Measurements from ENCODE around the gene CD82. TPM values are rescaled to one million over a fixed set of nuclear protein-coding genes. Genes with fewer than 3 reads are reported as not detected.

The CD82 gene
- total RNA-seq, 2 experiments from 2014 or later = 243 to 277 TPM

GRCh38 chr11:44526438-44526837 is 39.0 kb upstream of the CD82 start:
- Mint-ChIP-seq H3K27ac (no peak overlapping the region), H3K4me1 (ENCODE audit: low read depth) (peaks cover 36% of the 10 kb centered on the region), H3K4me3 (no peak overlapping the region), H3K9me3 (no peaks in the 10 kb centered on the region), H3K27me3 (peaks cover 11% of the 10 kb centered on the region), H3K36me3 (no peaks in the 10 kb centered on the region)
- CTCF ChIA-PET = interaction anchor here (0.7 kb wide), 1 partner anchor 10 kb away, joined by 3 read pairs; no protein-coding TSS in a partner anchor
- intact Hi-C loops (cut with micrococcal nuclease) = no loop called here
- POLR2A ChIA-PET = no interaction called here
- DNase-seq = no peak

GRCh38 chr11:44527476-44527875 is 38.0 kb upstream of the CD82 start:
- intact Hi-C loops (cut with micrococcal nuclease) = no loop called here
- peaks cover 11% of the 10 kb centered on the region for H3K27me3 Mint-ChIP-seq
- CTCF ChIA-PET = interaction anchor here (0.7 kb wide), 1 partner anchor 9 kb away, joined by 3 read pairs; no protein-coding TSS in a partner anchor
- no peaks in the 10 kb centered on the region for H3K9me3 Mint-ChIP-seq
- no peak overlapping the region for H3K27ac Mint-ChIP-seq
- no peak for DNase-seq
- peaks cover 44% of the 10 kb centered on the region for H3K4me1 Mint-ChIP-seq (ENCODE audit: low read depth)
- POLR2A ChIA-PET = no interaction called here
- H3K36me3 Mint-ChIP-seq = no peaks in the 10 kb centered on the region
- H3K4me3 Mint-ChIP-seq = no peak overlapping the region

- intact Hi-C loops (cut with micrococcal nuclease) = no loop called here
- peaks cover 5% of the 10 kb centered on the region for H3K27me3 Mint-ChIP-seq
- peak; percentile 33 for DNase-seq
- H3K4me1 Mint-ChIP-seq (ENCODE audit: low read depth) = peaks cover 44% of the 10 kb centered on the region
- POLR2A ChIA-PET = no interaction called here
- H3K27ac Mint-ChIP-seq = peak overlapping the region; percentile 57
- no peaks in the 10 kb centered on the region for H3K36me3 Mint-ChIP-seq
- CTCF ChIA-PET = no interaction called here
- H3K4me3 Mint-ChIP-seq = no peak overlapping the region
- H3K9me3 Mint-ChIP-seq = no peaks in the 10 kb centered on the region
Observed at GRCh38 chr11:44528103-44528502, 37.4 kb upstream of the CD82 start.

GRCh38 chr11:44528581-44528980 is 36.9 kb upstream of the CD82 start:
- Mint-ChIP-seq H3K4me1 (ENCODE audit: low read depth) (peaks cover 44% of the 10 kb centered on the region), H3K9me3 (no peaks in the 10 kb centered on the region), H3K4me3 (no peak overlapping the region), H3K36me3 (no peaks in the 10 kb centered on the region), H3K27me3 (peaks cover 5% of the 10 kb centered on the region), H3K27ac (peak overlapping the region; percentile 57)
- intact Hi-C loops (cut with micrococcal nuclease) = no loop called here
- ChIA-PET POLR2A (no interaction called here), CTCF (no interaction called here)
- DNase-seq = no peak

GRCh38 chr11:44529895-44530412 is 35.5 kb upstream of the CD82 start:
- Mint-ChIP-seq H3K4me1 (ENCODE audit: low read depth) (peaks cover 44% of the 10 kb centered on the region), H3K4me3 (no peak overlapping the region), H3K9me3 (no peaks in the 10 kb centered on the region), H3K36me3 (no peaks in the 10 kb centered on the region), H3K27ac (peak overlapping the region; percentile 77), H3K27me3 (peaks cover 7% of the 10 kb centered on the region)
- intact Hi-C loops (cut with micrococcal nuclease) = loop anchor here (2.0 kb wide), 2 partner anchors 35 to 337 kb away; partner anchors contain the start of gene CD82
- POLR2A ChIA-PET = interaction anchor here (1.3 kb wide), 1 partner anchor 36 kb away, joined by 3 read pairs; the partner anchor contains the start of gene CD82
- CTCF ChIA-PET = no interaction called here
- no peak for DNase-seq

GRCh38 chr11:44530413-44531115 is 34.9 kb upstream of the CD82 start:
- no peak overlapping the region for H3K4me3 Mint-ChIP-seq
- CTCF ChIA-PET = no interaction called here

GRCh38 chr11:44531116-44531504 is 34.4 kb upstream of the CD82 start:
- Mint-ChIP-seq H3K4me3 (no peak overlapping the region), H3K27me3 (peaks cover 2% of the 10 kb centered on the region), H3K9me3 (no peaks in the 10 kb centered on the region), H3K4me1 (ENCODE audit: low read depth) (peaks cover 44% of the 10 kb centered on the region), H3K36me3 (no peaks in the 10 kb centered on the region), H3K27ac (peak overlapping the region; percentile 76)
- POLR2A ChIA-PET = no interaction called here
- CTCF ChIA-PET = no interaction called here
- intact Hi-C loops (cut with micrococcal nuclease) = loop anchor here (2.0 kb wide), 2 partner anchors 34 to 338 kb away; partner anchors contain the start of gene CD82
- DNase-seq = no peak

More at GRCh38 chr11:44530413-44531115, 34.9 kb upstream of the CD82 start:
- Mint-ChIP-seq H3K4me1 (ENCODE audit: low read depth) (peaks cover 44% of the 10 kb centered on the region), H3K36me3 (no peaks in the 10 kb centered on the region), H3K9me3 (no peaks in the 10 kb centered on the region), H3K27ac (peak overlapping the region; percentile 77), H3K27me3 (peaks cover 5% of the 10 kb centered on the region)
- DNase-seq = peak; percentile 52
- POLR2A ChIA-PET = interaction anchor here (1.3 kb wide), 1 partner anchor 35 kb away, joined by 3 read pairs; the partner anchor contains the start of gene CD82
- intact Hi-C loops (cut with micrococcal nuclease) = loop anchor here (2.0 kb wide), 2 partner anchors 34 to 338 kb away; partner anchors contain the start of gene CD82

- peaks cover 44% of the 10 kb centered on the region for H3K4me1 Mint-ChIP-seq (ENCODE audit: low read depth)
- POLR2A ChIA-PET = no interaction called here
- H3K9me3 Mint-ChIP-seq = no peaks in the 10 kb centered on the region
- no peak overlapping the region for H3K4me3 Mint-ChIP-seq
- peak; percentile 54 for DNase-seq
- H3K27me3 Mint-ChIP-seq = peaks cover 4% of the 10 kb centered on the region
- no peaks in the 10 kb centered on the region for H3K36me3 Mint-ChIP-seq
- CTCF ChIA-PET = interaction anchor here (0.8 kb wide), 1 partner anchor 8 kb away, joined by 8 read pairs; no protein-coding TSS in a partner anchor
- intact Hi-C loops (cut with micrococcal nuclease) = loop anchor here (2.0 kb wide), 2 partner anchors 33 to 339 kb away; partner anchors contain the start of gene CD82
- peak overlapping the region; percentile 76 for H3K27ac Mint-ChIP-seq
Observed at GRCh38 chr11:44531636-44532035, 33.8 kb upstream of the CD82 start.

GRCh38 chr11:44532809-44533208 is 32.7 kb upstream of the CD82 start:
- CTCF ChIA-PET = no interaction called here
- Mint-ChIP-seq H3K27ac (no peak overlapping the region), H3K9me3 (no peaks in the 10 kb centered on the region), H3K4me1 (ENCODE audit: low read depth) (peaks cover 34% of the 10 kb centered on the region), H3K36me3 (no peaks in the 10 kb centered on the region), H3K27me3 (peaks cover 4% of the 10 kb centered on the region), H3K4me3 (no peak overlapping the region)
- no peak for DNase-seq
- intact Hi-C loops (cut with micrococcal nuclease) = no loop called here
- POLR2A ChIA-PET = no interaction called here

GRCh38 chr11:44533921-44534711 is 31.3 kb upstream of the CD82 start:
- H3K4me3 Mint-ChIP-seq = no peak overlapping the region
- ChIA-PET POLR2A (no interaction called here), CTCF (interaction anchor here (1.1 to 7.2 kb wide), 4 partner anchors 11 to 439 kb away, joined by 4 to 60 read pairs (median 30); partner anchors contain the start of gene EXT2)
- no peak overlapping the region for H3K27ac Mint-ChIP-seq
- H3K36me3 Mint-ChIP-seq = no peaks in the 10 kb centered on the region
- peaks cover 4% of the 10 kb centered on the region for H3K27me3 Mint-ChIP-seq
- peaks cover 30% of the 10 kb centered on the region for H3K4me1 Mint-ChIP-seq (ENCODE audit: low read depth)
- DNase-seq = no peak
- intact Hi-C loops (cut with micrococcal nuclease) = no loop called here
- H3K9me3 Mint-ChIP-seq = no peaks in the 10 kb centered on the region

GRCh38 chr11:44535191-44535980 is 30.1 kb upstream of the CD82 start:
- H3K4me1 Mint-ChIP-seq (ENCODE audit: low read depth) = peaks cover 21% of the 10 kb centered on the region
- POLR2A ChIA-PET = no interaction called here
- peaks cover 4% of the 10 kb centered on the region for H3K27me3 Mint-ChIP-seq
- no peak overlapping the region for H3K27ac Mint-ChIP-seq
- H3K4me3 Mint-ChIP-seq = no peak overlapping the region
- CTCF ChIA-PET = interaction anchor here (0.7 to 7.2 kb wide), 6 partner anchors 12 to 441 kb away, joined by 3 to 60 read pairs (median 8); partner anchors contain the start of gene EXT2
- H3K9me3 Mint-ChIP-seq = no peaks in the 10 kb centered on the region
- DNase-seq = no peak
- H3K36me3 Mint-ChIP-seq = no peaks in the 10 kb centered on the region
- intact Hi-C loops (cut with micrococcal nuclease) = loop anchor here (5.0 kb wide), 2 partner anchors 423 to 443 kb away; no protein-coding TSS in a partner anchor

Measured in activated CD4-positive, alpha-beta memory T cell treated with anti-CD3 and anti-CD28 coated beads for 36 hours (primary cell).